Panc1 (cell line): ENCODE measurements around the gene HS3ST5. TPM values are rescaled to one million over a fixed set of nuclear protein-coding genes. Genes with fewer than 3 reads are reported as not detected.

Source experiments
- ATAC-seq: fragments of 200-7000 bp; cut with Tn5 transposase; 2 replicates; pipeline ENCODE4 v1.9.1; 2020; ENCODE audit warnings: mild to moderate bottlenecking, moderate library complexity
- BruUV-seq: library from RNA; stranded (reverse); fragments of 400-500 nt; replicated peaks from 2 replicates; lab custom pipeline; 2021; lab: Mats Ljungman, UMichigan
- CTCF ChIA-PET: fragments of 300-600 bp; sonication (Branson Sonifier 250); formaldehyde crosslinking; loops from one replicate; lab custom pipeline; 2022; ENCODE audit warnings: antibody characterized with exemption; lab: Charles Lee
- POLR2A ChIA-PET: fragments of 300-600 bp; sonication (Branson Sonifier 250); formaldehyde crosslinking; loops from one replicate; lab custom pipeline; 2022; ENCODE audit warnings: antibody characterized with exemption; lab: Charles Lee
- DNase-seq: peaks from one replicate; pipeline ENCODE4 v3.0.0-alpha.2; 2010; ENCODE audit warnings: low read depth, low spot score
- H3K27ac ChIP-seq: 2 replicates; pipeline ENCODE4 v1.5.1; 2011; ENCODE audit warnings: mild to moderate bottlenecking, low read length, inconsistent platforms
- H3K27me3 ChIP-seq: fragments of 200-500 bp; sonication (Bioruptor generic); 2 replicates; pipeline ENCODE4 v1.6.0; 2014; ENCODE audit warnings: low read length, inconsistent platforms; ENCODE audit not compliant: control insufficient read depth, insufficient read depth
- H3K36me3 ChIP-seq: fragments of 200-500 bp; sonication (Bioruptor generic); 2 replicates; pipeline ENCODE4 v1.5.1; 2014; ENCODE audit warnings: inconsistent platforms, mild to moderate bottlenecking, low read length, moderate library complexity; ENCODE audit not compliant: control insufficient read depth, insufficient read depth
- H3K4me1 ChIP-seq: 2 replicates; pipeline ENCODE4 v1.5.1; 2011; ENCODE audit warnings: inconsistent platforms, mild to moderate bottlenecking, low read length, moderate library complexity; ENCODE audit not compliant: control insufficient read depth, insufficient read depth
- H3K4me3 ChIP-seq, 2 experiments: 2 replicates each; pipeline ENCODE4 v1.5.1; 2011 to 2012; ENCODE audit warnings: low read depth in 2 of 2, low read length in 2 of 2, mild to moderate bottlenecking in 2 of 2, inconsistent platforms in 1 of 2, moderate library complexity in 1 of 2
- H3K9me3 ChIP-seq: fragments of 200-500 bp; sonication (Bioruptor generic); 2 replicates; pipeline ENCODE4 v1.5.1; 2014; ENCODE audit warnings: low read depth, mild to moderate bottlenecking, inconsistent platforms, low read length, moderate library complexity; ENCODE audit not compliant: control insufficient read depth, insufficient read depth
- CTCF ChIP-seq: fragments of 450-650 bp; IDR thresholded peaks from 2 replicates; pipeline ENCODE4 v1.5.1; 2017; ENCODE audit warnings: mild to moderate bottlenecking
- POLR2AphosphoS5 ChIP-seq: IDR thresholded peaks from 2 replicates; pipeline ENCODE4 v1.6.1; 2012; ENCODE audit warnings: mild to moderate bottlenecking, low read depth, low read length, moderate library complexity
- REST ChIP-seq, 2 experiments: IDR thresholded peaks; 2 replicates each; pipeline ENCODE4 v1.6.1; 2011 to 2012; ENCODE audit warnings: low read depth in 2 of 2, control low read depth in 1 of 2, low read length in 1 of 2, mild to moderate bottlenecking in 1 of 2, moderate library complexity in 1 of 2; ENCODE audit not compliant: insufficient read depth in 1 of 2
- SIN3A ChIP-seq: IDR thresholded peaks from 2 replicates; pipeline ENCODE4 v1.6.1; 2012; ENCODE audit warnings: low read depth, mild to moderate bottlenecking, low read length, moderate library complexity, borderline replicate concordance; ENCODE audit not compliant: insufficient read depth
- TCF7L2 ChIP-seq: IDR thresholded peaks from 2 replicates; pipeline ENCODE4 v1.6.1; 2011; ENCODE audit warnings: mild to moderate bottlenecking, low read depth, low read length, inconsistent platforms
- in situ Hi-C: cut with HindIII; loops from 2 replicates; pipeline ENCODE4 v1.10.0; 2016; ENCODE audit warnings: low sequenced_read_pairs, low pct_unique_long_range_greater_than_20kb
- intact Hi-C: fragments of 100-400 bp; cut with micrococcal nuclease; formaldehyde crosslinking; loops from one replicate; pipeline ENCODE4 v1.10.0; 2022; ENCODE audit not compliant: unreplicated experiment
- total RNA-seq: library from RNA; stranded (reverse); gene quantifications from one replicate; pipeline ENCODE4 v1.2.1, GENCODE V29; 2021; ENCODE audit not compliant: unreplicated experiment

HS3ST5 gene
- total RNA-seq, 1 experiment from 2014 or later: 0.05 TPM

- Histone ChIP-seq H3K27me3 (peaks cover 27% of the 10 kb centered on the region), H3K4me3 (no peak overlapping the region), H3K4me1 (peaks cover 5% of the 10 kb centered on the region), H3K36me3 (no peaks in the 10 kb centered on the region), H3K9me3 (no peaks in the 10 kb centered on the region), H3K27ac (no peak overlapping the region)
- ChIA-PET POLR2A (no interaction called here), CTCF (no interaction called here)
- intact Hi-C loops: no loop called here
- BruUV-seq: no TSS peak
- TF ChIP-seq CTCF (no peak), TCF7L2 (no peak), REST (IDR thresholded peaks at IDR 0.05; ENCODE audit: insufficient read depth in 1 of 2, low read depth in 2 of 2, low read length in 1 of 2) (no peak), SIN3A (no peak), POLR2AphosphoS5 (no peak)
- ATAC-seq: no peak
- in situ Hi-C loops: no loop called here
- no peak for DNase-seq
Observed at GRCh38 chr6:114344971-114345275, 2.1 kb upstream of the HS3ST5 start.

GRCh38 chr6:114344246-114344970 lies 1.6 kb upstream of the HS3ST5 start:
- Histone ChIP-seq H3K9me3 (no peaks in the 10 kb centered on the region), H3K4me1 (peaks cover 5% of the 10 kb centered on the region), H3K27ac (no peak overlapping the region), H3K4me3 (no peak overlapping the region), H3K36me3 (no peaks in the 10 kb centered on the region), H3K27me3 (peaks cover 32% of the 10 kb centered on the region)
- in situ Hi-C loops: no loop called here
- no peak for TF ChIP-seq SIN3A
- no peak for TF ChIP-seq POLR2AphosphoS5
- TF ChIP-seq TCF7L2: no peak
- TF ChIP-seq REST (IDR thresholded peaks at IDR 0.05; ENCODE audit: insufficient read depth in 1 of 2, low read depth in 2 of 2, low read length in 1 of 2): no peak
- TF ChIP-seq CTCF: no peak
- no TSS peak for BruUV-seq
- ChIA-PET CTCF (no interaction called here), POLR2A (no interaction called here)
- intact Hi-C loops: no loop called here
- DNase-seq: no peak
- no peak for ATAC-seq
